SIG-M5 treated with dmso at 0.1 percent for 504 hours (cell line): ENCODE data around the gene CROCC2.

Experiments used
- DNase-seq: peaks from one replicate; lab custom pipeline; 2025; ENCODE audit not compliant: unreplicated experiment; lab: John Stamatoyannopoulos, UW

Gene CROCC2

GRCh38 chr2:240997856-240998705 is 91.9 kb downstream of the CROCC2 start, which contains the start of gene SNED1:
Gene SNED1 (plus strand): TSS chr2:240998618. CDS start chr2:240998838, 220 bp downstream.
- no peak for DNase-seq

GRCh38 chr2:240998706-240998994 is 92.5 kb downstream of the CROCC2 start:
- no peak for DNase-seq

- DNase-seq = no peak
These were observed 93.1 kb downstream of the CROCC2 start for GRCh38 chr2:240998995-240999791.

GRCh38 chr2:240999873-241000541 is 93.9 kb downstream of the CROCC2 start:
- no peak for DNase-seq

GRCh38 chr2:241000831-241001321 is 94.7 kb downstream of the CROCC2 start:
- no peak for DNase-seq

GRCh38 chr2:241001413-241002274 is 95.5 kb downstream of the CROCC2 start:
- no peak for DNase-seq

GRCh38 chr2:241002275-241003046 is 96.3 kb downstream of the CROCC2 start:
- DNase-seq = no peak

GRCh38 chr2:241003047-241003360 is 96.9 kb downstream of the CROCC2 start:
- no peak for DNase-seq

- DNase-seq = no peak
These were observed 97.2 kb downstream of the CROCC2 start for GRCh38 chr2:241003369-241003768.

GRCh38 chr2:241003830-241004564 is 97.9 kb downstream of the CROCC2 start:
- no peak for DNase-seq

- DNase-seq = no peak
These were observed 99.4 kb downstream of the CROCC2 start for GRCh38 chr2:241005569-241005968.

GRCh38 chr2:241006412-241006811 is 100.3 kb downstream of the CROCC2 start:
- no peak for DNase-seq

- no peak for DNase-seq
These were observed 101.0 kb downstream of the CROCC2 start for GRCh38 chr2:241007111-241007510.

- no peak for DNase-seq
These were observed 102.0 kb downstream of the CROCC2 start for GRCh38 chr2:241007880-241008710.

GRCh38 chr2:241008711-241009121 is 102.6 kb downstream of the CROCC2 start:
- no peak for DNase-seq

GRCh38 chr2:241009191-241009590 is 103.1 kb downstream of the CROCC2 start:
- no peak for DNase-seq

GRCh38 chr2:241009601-241010530 is 103.7 kb downstream of the CROCC2 start:
- no peak for DNase-seq
